GM19099 (cell line): Measurements from ENCODE around the gene DMWD.

ENCODE experiments used
- POLR2A ChIP-seq: IDR thresholded peaks from 3 replicates; pipeline ENCODE4 v1.6.1; 2011; ENCODE audit warnings: low read depth; ENCODE audit not compliant: insufficient read length; ENCODE audit errors: extremely low read depth

The DMWD gene

GRCh38 chr19:45820413-45821102 lies 27.9 kb upstream of the DMWD start:
- TF ChIP-seq POLR2A, result no peak

DNA sequence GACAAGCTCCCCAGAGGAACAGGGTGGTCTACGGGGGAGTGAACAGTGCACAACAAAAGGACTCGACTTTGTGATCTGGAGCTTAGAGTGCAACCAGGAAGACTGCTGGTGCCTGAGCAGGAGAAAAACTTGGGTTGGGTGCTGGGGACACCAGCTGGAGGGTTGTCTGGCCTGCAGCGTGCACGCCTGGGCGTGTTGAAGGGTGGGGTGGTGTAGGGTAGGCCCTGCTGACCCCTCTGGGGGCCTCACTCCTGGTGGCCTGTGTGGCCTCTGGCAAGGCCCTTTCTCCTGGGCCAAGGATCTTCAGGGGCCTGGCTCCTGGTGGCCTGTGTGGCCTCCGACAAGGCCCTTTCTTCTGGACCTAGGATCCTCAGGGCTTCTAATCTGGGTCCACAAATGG lies 27.1 kb upstream of the DMWD start:
- no peak for TF ChIP-seq POLR2A

- TF ChIP-seq POLR2A, result no peak
Measured at GRCh38 chr19:45817725-45818301, 25.2 kb upstream of the DMWD start.

GRCh38 chr19:45817010-45817724 lies 24.5 kb upstream of the DMWD start:
- TF ChIP-seq POLR2A, result no peak

DNA sequence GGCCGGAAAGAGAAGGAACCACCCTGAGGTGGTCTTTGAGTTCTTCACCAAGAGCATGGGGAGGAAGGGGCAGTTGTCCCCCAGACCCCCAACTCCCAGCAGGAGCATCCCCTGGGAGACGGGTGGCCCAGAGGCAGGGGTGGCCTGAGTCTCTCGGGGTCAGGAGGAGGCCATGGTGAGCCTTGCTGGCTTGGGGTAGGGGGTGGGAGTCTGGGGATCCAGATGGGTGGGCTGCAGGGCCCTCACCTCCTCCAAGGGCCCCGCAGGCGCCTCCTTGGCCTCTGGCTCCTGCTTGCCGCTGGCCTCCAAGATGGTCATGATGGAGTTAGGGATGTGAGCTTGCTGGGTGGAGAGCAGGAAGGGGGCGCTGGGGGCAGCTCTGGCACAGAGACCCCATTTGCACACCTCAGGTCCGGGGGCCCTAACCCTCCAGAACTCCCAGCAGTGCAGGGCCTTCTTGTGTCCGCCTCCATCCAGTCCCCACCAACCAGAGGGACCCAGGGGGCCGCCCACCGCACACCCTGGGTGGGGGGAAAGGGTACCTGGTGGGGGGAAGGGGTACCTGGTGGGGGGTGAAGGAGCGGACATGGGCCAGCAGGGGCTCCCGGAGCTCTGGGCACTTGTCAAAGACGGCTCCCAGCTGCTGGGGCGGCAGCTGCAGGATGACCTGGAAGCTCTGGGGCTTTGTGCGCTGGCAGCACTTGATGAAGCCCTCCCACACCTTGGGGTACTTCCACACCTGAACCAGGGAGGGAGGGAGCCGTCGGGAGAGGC lies 23.8 kb upstream of the DMWD start:
- TF ChIP-seq POLR2A, result no peak

DNA sequence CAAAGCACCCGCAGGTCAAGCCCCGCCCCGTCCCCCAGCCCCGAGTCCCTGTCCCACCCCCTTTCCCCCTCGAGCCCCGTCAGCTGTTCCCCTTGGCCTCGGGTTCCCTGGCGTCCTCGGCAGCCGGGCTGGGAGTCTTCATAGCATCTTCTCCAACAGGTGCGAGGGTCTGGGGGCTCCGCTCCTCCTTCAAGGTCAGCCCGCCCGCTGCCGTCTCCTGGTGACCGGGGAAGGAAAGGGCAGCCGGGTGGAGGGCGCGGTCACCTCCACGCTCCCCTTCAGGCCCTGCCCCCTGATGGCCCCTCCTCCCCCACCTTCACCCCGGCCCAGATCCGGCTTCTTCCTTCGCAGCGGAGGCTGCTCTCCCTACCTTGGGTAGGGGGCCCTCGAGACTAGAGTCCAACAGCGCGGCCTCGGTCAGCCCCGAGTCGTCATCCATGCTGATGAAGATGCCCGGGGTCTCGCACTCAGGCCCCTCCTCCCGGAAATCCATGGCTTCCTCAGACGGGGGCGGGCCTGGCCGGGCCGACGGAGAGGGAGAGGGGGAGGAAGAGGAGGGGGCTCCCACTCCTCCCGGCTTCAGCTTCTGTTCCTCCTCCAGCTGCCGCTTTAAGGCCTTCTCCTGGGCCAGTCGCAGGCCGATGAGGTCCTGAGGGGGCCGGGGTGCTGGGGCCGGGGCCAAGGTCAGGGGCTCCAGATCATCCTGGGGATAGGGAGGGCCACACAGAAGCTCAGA lies 23.0 kb upstream of the DMWD start:
- TF ChIP-seq POLR2A, result no peak

GRCh38 chr19:45814851-45815480 lies 22.3 kb upstream of the DMWD start, which contains the start of gene RSPH6A:
RSPH6A (minus strand) TSS chr19:45815308; CDS start chr19:45815176, 132 bp downstream.
- no peak for TF ChIP-seq POLR2A

- TF ChIP-seq POLR2A, result no peak
Measured at GRCh38 chr19:45814166-45814780, 21.6 kb upstream of the DMWD start.

DNA sequence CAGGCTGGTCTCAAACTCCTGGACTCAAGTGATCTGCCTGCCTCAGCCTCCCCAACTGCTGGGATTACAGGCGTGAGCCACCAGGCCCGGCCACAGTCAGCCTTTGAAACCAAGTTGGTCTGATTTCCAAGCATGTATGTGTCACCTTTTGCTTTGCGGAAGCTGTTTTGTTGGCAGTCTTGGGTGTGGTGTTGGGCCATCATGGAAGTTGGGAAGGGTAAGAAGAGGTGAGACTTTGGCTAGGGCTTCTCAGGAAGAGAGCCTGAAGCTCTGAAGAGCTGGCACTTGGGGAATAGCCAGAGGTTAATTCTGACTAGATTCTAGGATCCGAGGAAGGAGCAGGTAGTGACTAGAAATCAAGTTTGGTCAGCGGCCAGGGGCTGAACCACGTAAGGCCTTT lies 19.7 kb upstream of the DMWD start:
- TF ChIP-seq POLR2A, result no peak

GRCh38 chr19:45809643-45810159 lies 17.1 kb upstream of the DMWD start:
- no peak for TF ChIP-seq POLR2A

GRCh38 chr19:45805719-45806118 lies 13.1 kb upstream of the DMWD start:
- no peak for TF ChIP-seq POLR2A

- no peak for TF ChIP-seq POLR2A
Measured at GRCh38 chr19:45804959-45805230, 12.2 kb upstream of the DMWD start.

- TF ChIP-seq POLR2A, result no peak
Measured at GRCh38 chr19:45804140-45804958, 11.7 kb upstream of the DMWD start.
